ENCODE results near the gene HACD3.
A peak's percentile ranks its signal among the peaks of the same experiment; 100 is the strongest.

Gene HACD3

DNA sequence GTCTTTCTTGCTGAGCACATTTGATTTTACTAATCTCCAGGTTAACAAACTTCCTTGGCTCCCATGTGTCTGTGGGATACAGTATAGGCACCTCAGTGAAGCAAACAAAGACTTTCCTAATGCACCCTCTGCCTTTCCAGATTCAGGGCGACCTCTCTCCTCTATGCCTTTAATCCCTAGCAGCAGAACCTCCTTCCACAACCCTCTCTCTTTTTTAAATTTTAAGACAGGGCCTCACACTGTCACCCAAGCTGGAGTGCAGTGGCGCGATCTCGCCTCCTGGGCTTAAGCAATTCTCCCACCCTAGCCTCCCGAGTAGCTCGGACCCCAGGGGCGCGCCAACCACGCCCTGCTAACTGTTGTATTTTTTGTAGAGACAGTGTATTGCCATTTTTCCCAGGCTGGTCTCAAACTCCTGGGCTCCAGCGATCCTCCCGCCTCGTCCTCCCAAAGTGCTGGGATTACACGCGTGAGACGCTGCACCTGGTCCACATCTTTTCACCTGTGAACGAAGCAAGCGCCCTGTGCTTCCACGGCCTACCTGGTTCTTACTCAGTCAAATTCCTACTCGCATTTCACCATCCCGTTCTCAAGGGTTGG lies 1.7 kb upstream of the HACD3 start:
- TF ChIP-seq, protein P1, sequence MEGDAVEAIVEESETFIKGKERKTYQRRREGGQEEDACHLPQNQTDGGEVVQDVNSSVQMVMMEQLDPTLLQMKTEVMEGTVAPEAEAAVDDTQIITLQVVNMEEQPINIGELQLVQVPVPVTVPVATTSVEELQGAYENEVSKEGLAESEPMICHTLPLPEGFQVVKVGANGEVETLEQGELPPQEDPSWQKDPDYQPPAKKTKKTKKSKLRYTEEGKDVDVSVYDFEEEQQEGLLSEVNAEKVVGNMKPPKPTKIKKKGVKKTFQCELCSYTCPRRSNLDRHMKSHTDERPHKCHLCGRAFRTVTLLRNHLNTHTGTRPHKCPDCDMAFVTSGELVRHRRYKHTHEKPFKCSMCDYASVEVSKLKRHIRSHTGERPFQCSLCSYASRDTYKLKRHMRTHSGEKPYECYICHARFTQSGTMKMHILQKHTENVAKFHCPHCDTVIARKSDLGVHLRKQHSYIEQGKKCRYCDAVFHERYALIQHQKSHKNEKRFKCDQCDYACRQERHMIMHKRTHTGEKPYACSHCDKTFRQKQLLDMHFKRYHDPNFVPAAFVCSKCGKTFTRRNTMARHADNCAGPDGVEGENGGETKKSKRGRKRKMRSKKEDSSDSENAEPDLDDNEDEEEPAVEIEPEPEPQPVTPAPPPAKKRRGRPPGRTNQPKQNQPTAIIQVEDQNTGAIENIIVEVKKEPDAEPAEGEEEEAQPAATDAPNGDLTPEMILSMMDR (IDR thresholded peaks at IDR 0.05; ENCODE audit: low read depth, low read length, missing control alignments) = no peak
- H3K4me3 ChIP-seq (ENCODE audit: low read depth, low read length) = no peak overlapping the region
- in situ Hi-C loops (cut with HindIII; ENCODE audit: low sequenced_read_pairs) = no loop called here
- DNase-seq (ENCODE audit: low read depth) = no peak

DNA sequence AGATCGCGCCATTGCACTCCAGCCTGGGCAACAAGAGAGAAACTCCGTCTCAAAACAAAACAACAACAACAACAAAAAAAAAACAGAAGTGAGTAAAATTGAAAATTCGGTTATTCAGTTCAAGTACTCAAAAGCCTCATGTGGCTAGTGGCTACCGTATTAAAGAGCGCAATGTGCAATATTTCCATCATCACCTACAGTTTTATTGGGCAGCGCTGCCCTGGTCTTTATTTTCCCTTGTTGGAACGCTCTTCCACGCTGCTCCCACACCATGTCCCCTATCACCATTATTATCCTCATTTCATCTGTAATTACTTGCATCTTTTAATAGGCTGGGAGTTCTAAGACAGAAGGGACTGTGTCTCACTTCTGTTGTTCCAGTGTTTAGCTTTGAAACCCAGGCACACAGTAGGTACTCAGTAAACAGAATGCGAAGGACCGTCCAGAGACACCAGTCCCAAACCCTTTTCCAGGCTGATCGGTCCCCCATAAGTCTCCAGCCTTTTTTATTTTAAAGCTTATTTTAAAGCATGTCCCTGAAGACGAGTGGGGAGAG lies 423 bp upstream of the HACD3 start:
- no peak for DNase-seq (ENCODE audit: low read depth)
- H3K4me3 ChIP-seq (ENCODE audit: low read depth, low read length) = peak overlapping the region; percentile 75
- in situ Hi-C loops (cut with HindIII; ENCODE audit: low sequenced_read_pairs) = no loop called here
- TF ChIP-seq, protein P1 (IDR thresholded peaks at IDR 0.05; ENCODE audit: low read depth, low read length, missing control alignments) = no peak

DNA sequence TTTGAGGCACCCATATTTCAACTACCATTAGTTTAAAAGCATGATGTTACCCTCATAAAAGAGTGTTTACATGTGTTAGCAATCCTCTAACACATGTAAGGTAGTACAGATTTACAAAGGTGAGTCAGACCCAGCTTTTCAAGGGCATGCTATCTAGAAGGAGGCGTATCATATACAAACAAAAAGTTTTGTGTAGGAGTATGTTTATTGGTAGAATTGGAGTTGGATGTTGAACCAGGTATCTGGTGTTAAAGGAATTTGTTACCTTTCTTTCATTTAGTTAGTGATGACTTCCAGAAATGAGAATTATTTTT lies 2.4 kb downstream of the HACD3 start:
- TF ChIP-seq, protein P1 (IDR thresholded peaks at IDR 0.05; ENCODE audit: low read depth, low read length, missing control alignments) = no peak
- no peak for DNase-seq (ENCODE audit: low read depth)
- in situ Hi-C loops (cut with HindIII; ENCODE audit: low sequenced_read_pairs) = no loop called here
- H3K4me3 ChIP-seq (ENCODE audit: low read depth, low read length) = no peak overlapping the region

DNA sequence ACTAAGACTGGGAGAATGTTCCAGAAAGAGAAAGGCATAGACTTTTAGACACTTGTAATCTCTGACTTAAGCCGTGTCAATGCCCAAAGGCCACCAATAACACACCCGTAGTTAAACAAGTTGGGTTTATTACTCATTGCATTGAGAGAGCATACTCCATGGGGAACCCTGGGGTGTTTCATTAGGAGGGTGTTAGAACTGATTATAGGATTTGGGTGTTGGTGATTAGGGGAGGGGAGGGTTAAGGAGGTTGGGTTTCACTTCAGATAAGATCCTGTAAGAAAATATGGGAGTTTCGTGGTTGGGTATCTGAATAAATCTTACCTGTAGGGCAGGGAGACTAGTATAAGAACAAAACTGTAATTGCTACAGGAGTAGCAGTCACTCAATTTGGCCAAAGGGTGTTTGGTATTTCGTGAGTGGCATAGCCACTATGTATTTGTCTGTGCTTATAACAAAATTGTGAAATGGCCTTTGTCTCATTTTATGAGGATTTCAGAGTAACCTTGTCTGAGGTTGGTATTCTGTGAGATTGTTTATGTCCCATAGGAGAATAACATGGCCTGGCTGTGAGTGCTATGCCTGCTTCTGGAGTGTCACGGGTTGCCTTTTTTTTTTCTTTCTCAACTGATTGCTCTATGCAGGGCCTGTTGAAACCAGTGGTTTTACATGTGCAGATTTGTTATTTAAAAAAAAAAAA lies 2.9 kb downstream of the HACD3 start:
- in situ Hi-C loops (cut with HindIII; ENCODE audit: low sequenced_read_pairs) = no loop called here
- TF ChIP-seq, protein P1 (IDR thresholded peaks at IDR 0.05; ENCODE audit: low read depth, low read length, missing control alignments) = no peak
- no peak for DNase-seq (ENCODE audit: low read depth)
- H3K4me3 ChIP-seq (ENCODE audit: low read depth, low read length) = no peak overlapping the region

DNA sequence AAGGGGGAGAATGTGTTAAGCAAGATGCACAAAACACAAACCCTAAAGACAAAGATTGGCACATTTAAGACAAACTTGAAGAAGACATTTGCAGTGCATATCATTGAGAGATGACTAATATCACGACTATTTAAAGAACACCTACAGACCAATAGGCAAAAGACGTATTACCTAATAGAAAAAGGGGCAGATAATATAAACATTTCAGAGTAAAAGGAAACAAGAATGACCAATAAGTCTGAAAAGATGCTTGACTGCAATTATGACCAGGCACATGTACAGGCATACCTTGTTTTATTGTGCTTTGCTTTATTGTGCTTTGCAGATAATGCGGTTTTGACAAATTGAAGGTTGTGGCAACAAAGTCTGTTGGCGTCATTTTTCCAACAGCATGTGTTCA lies 4.9 kb downstream of the HACD3 start:
- DNase-seq (ENCODE audit: low read depth) = no peak
- TF ChIP-seq, protein P1 (IDR thresholded peaks at IDR 0.05; ENCODE audit: low read depth, low read length, missing control alignments) = no peak
- no peak overlapping the region for H3K4me3 ChIP-seq (ENCODE audit: low read depth, low read length)
- in situ Hi-C loops (cut with HindIII; ENCODE audit: low sequenced_read_pairs) = no loop called here

DNA sequence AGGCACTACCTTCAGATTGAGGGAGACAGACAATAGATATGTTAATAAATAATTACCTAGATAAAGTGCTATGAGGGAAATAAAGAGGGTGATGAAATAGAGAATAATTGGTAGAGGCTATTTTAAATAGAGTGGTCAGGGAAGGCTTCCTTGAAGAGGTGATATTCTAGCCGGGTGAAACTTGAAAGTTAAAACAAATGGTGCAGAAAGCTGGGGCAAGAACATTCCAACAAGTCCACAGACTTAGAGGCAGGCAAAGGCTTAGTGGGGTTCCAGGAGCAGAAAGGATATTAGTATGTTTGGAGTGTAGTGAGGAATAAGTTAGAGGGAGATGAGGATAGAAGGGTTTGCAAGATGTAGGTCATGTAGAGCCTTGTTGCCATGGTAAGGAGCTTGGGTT lies 10.1 kb downstream of the HACD3 start:
- TF ChIP-seq, protein P1 (IDR thresholded peaks at IDR 0.05; ENCODE audit: low read depth, low read length, missing control alignments) = no peak
- DNase-seq (ENCODE audit: low read depth) = no peak
- no peak overlapping the region for H3K4me3 ChIP-seq (ENCODE audit: low read depth, low read length)
- in situ Hi-C loops (cut with HindIII; ENCODE audit: low sequenced_read_pairs) = no loop called here

Data from astrocyte of the cerebellum (primary cell).